Measurements from ENCODE around the gene TKTL2. TPM values are rescaled to one million over a fixed set of nuclear protein-coding genes. Genes with fewer than 3 reads are reported as not detected.

The TKTL2 gene, protein sequence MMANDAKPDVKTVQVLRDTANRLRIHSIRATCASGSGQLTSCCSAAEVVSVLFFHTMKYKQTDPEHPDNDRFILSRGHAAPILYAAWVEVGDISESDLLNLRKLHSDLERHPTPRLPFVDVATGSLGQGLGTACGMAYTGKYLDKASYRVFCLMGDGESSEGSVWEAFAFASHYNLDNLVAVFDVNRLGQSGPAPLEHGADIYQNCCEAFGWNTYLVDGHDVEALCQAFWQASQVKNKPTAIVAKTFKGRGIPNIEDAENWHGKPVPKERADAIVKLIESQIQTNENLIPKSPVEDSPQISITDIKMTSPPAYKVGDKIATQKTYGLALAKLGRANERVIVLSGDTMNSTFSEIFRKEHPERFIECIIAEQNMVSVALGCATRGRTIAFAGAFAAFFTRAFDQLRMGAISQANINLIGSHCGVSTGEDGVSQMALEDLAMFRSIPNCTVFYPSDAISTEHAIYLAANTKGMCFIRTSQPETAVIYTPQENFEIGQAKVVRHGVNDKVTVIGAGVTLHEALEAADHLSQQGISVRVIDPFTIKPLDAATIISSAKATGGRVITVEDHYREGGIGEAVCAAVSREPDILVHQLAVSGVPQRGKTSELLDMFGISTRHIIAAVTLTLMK
- not detected for total RNA-seq

DNA sequence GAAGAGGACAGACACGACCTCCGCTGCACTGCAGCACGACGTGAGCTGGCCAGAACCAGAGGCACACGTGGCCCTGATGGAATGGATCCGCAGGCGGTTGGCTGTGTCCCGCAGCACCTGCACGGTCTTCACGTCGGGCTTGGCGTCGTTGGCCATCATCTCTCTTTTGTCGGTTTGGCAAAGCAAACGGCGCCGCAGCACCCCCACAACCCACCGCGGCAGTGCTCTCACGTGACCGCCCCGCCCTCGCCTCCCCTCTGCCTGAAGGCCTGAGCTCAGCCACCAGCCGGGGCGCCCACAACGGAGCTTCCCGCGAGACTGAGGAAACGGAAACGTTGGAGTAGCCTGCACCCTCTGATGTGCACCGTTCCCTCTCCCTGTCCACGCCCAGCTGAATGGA is at the start of gene TKTL2:
TSS of gene TKTL2 (minus strand) at position 179 of the 400 bp plus-strand sequence. CDS start at position 159, 20 bp downstream.
- no peak for TF ChIP-seq POLR2A (IDR thresholded peaks at IDR 0.05)
- TF ChIP-seq CTCF (IDR thresholded peaks at IDR 0.05): no peak
- 92% methylated on average over 32 of the region's 32 CpGs for WGBS, 2 donors
- no peak for DNase-seq (ENCODE audit: low spot score in 2 of 2)
- intact Hi-C loops (cut with DNase I; ENCODE audit: low total_unique reads): no loop called here
- H3K4me3 ChIP-seq (ENCODE audit: low read depth, poor library complexity, severe bottlenecking): no peak within 1 kb of the TSS

GRCh38 chr4:163515198-163515597 is 41.6 kb upstream of the TKTL2 start:
- H3K4me3 ChIP-seq (ENCODE audit: low read depth, poor library complexity, severe bottlenecking): no peak overlapping the region
- WGBS, 2 donors: 94 to 96% methylated on average over 8 of the region's 8 CpGs
- TF ChIP-seq POLR2A (IDR thresholded peaks at IDR 0.05): no peak
- TF ChIP-seq CTCF (IDR thresholded peaks at IDR 0.05): no peak
- no peak for DNase-seq (ENCODE audit: low spot score in 2 of 2)
- intact Hi-C loops (cut with DNase I; ENCODE audit: low total_unique reads): no loop called here

GRCh38 chr4:163505374-163505773 is 31.8 kb upstream of the TKTL2 start:
- WGBS, 2 donors: 87 to 93% methylated on average over 3 of the region's 3 CpGs
- TF ChIP-seq POLR2A (IDR thresholded peaks at IDR 0.05): no peak
- TF ChIP-seq CTCF (IDR thresholded peaks at IDR 0.05): no peak
- no peak overlapping the region for H3K4me3 ChIP-seq (ENCODE audit: low read depth, poor library complexity, severe bottlenecking)
- no peak for DNase-seq (ENCODE audit: low spot score in 2 of 2)
- intact Hi-C loops (cut with DNase I; ENCODE audit: low total_unique reads): no loop called here

- no peak for DNase-seq (ENCODE audit: low spot score in 2 of 2)
- TF ChIP-seq CTCF (IDR thresholded peaks at IDR 0.05) (no peak), POLR2A (IDR thresholded peaks at IDR 0.05) (no peak)
- no peak overlapping the region for H3K4me3 ChIP-seq (ENCODE audit: low read depth, poor library complexity, severe bottlenecking)
- intact Hi-C loops (cut with DNase I; ENCODE audit: low total_unique reads): no loop called here
- WGBS, 2 donors: 94 to 97% methylated on average over 1 of the region's 1 CpG
Measured at GRCh38 chr4:163500586-163500985, 27.0 kb upstream of the TKTL2 start.

GRCh38 chr4:163495900-163496299 is 22.3 kb upstream of the TKTL2 start:
- no peak overlapping the region for H3K4me3 ChIP-seq (ENCODE audit: low read depth, poor library complexity, severe bottlenecking)
- 6% methylated on average over 1 of the region's 1 CpG for WGBS, 2 donors
- intact Hi-C loops (cut with DNase I; ENCODE audit: low total_unique reads): no loop called here
- no peak for DNase-seq (ENCODE audit: low spot score in 2 of 2)
- no peak for TF ChIP-seq CTCF (IDR thresholded peaks at IDR 0.05)
- TF ChIP-seq POLR2A (IDR thresholded peaks at IDR 0.05): no peak

Measured in lower leg skin (tissue), 4 donors.